Stomach (tissue), 4 donors: Measurements from ENCODE around the gene MCMBP.

ENCODE experiments used
- CTCF ChIP-seq, 7 experiments: fragments of 450-650 bp in 4 of 7; fragments of 200-600 bp in 3 of 7; sonication (generic) in 3 of 7; IDR thresholded peaks; one replicate each; pipeline ENCODE4 v1.5.1; 2016 to 2019; ENCODE audit warnings: antibody characterized with exemption in 7 of 7, control low read depth in 2 of 7, mild to moderate bottlenecking in 1 of 7
- EP300 ChIP-seq: sonication (generic); formaldehyde crosslinking; IDR thresholded peaks from one replicate; pipeline ENCODE4 v1.6.1; 2017; ENCODE audit warnings: antibody characterized with exemption

- TF ChIP-seq EP300 (no peak), CTCF (IDR thresholded peaks at IDR 0.05) (no peak)
Observed at GRCh38 chr10:119849031-119849789, 23.4 kb downstream of the MCMBP start.
